Epithelial cell of esophagus (primary cell): ENCODE results near the gene IL13.

ENCODE experiments used
- DNase-seq: peaks from one replicate; pipeline ENCODE4 v3.0.0; 2010; ENCODE audit warnings: low read depth
- H3K4me3 ChIP-seq: 2 replicates; pipeline ENCODE4 v1.5.1; 2011; ENCODE audit warnings: mild to moderate bottlenecking, low read length, control low read depth
- TF ChIP-seq, protein P1 (sequence below): IDR thresholded peaks from 2 replicates; pipeline ENCODE4 v1.5.1; 2011; ENCODE audit warnings: low read depth, mild to moderate bottlenecking, low read length, control low read depth, inconsistent platforms; ENCODE audit not compliant: insufficient read depth; ENCODE audit errors: missing control alignments

IL13 gene

GRCh38 chr5:132644177-132644576 is 13.8 kb upstream of the IL13 start:
- DNase-seq = no peak
- H3K4me3 ChIP-seq = no peak overlapping the region
- TF ChIP-seq, protein P1, sequence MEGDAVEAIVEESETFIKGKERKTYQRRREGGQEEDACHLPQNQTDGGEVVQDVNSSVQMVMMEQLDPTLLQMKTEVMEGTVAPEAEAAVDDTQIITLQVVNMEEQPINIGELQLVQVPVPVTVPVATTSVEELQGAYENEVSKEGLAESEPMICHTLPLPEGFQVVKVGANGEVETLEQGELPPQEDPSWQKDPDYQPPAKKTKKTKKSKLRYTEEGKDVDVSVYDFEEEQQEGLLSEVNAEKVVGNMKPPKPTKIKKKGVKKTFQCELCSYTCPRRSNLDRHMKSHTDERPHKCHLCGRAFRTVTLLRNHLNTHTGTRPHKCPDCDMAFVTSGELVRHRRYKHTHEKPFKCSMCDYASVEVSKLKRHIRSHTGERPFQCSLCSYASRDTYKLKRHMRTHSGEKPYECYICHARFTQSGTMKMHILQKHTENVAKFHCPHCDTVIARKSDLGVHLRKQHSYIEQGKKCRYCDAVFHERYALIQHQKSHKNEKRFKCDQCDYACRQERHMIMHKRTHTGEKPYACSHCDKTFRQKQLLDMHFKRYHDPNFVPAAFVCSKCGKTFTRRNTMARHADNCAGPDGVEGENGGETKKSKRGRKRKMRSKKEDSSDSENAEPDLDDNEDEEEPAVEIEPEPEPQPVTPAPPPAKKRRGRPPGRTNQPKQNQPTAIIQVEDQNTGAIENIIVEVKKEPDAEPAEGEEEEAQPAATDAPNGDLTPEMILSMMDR = no peak

DNA sequence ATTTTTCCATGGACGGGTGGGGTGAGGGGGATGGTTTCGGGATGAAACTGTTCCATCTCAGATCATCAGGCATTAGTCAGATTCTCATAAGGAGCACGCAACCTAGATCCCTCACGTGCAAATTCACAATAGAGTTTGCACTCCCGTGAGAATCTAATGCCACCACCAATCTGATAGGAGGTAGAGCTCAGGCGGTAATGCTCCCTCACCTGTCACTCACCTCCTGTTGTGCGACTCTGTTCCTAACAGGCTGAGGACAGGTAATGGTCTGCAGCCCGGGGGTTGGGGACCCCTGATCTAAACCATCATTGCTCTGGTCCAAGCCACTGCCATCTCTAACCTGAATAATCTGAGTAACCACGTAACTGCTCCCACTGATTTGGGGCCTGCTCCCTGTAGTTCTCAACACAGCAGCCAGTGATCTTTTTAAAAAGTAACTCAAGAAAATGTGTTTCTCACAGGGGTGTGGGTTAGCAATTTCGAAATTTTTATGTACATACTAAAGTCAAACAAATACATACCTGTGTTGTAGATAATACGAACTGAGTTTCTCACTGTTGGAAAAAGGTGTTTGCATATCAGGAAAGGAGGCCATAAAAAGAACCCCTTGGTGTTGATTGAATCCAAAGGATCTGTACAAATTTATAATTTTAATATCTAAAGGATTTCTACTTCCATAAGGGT is 11.2 kb upstream of the IL13 start:
- TF ChIP-seq, protein P1 = no peak
- H3K4me3 ChIP-seq = no peak overlapping the region
- DNase-seq = no peak

DNA sequence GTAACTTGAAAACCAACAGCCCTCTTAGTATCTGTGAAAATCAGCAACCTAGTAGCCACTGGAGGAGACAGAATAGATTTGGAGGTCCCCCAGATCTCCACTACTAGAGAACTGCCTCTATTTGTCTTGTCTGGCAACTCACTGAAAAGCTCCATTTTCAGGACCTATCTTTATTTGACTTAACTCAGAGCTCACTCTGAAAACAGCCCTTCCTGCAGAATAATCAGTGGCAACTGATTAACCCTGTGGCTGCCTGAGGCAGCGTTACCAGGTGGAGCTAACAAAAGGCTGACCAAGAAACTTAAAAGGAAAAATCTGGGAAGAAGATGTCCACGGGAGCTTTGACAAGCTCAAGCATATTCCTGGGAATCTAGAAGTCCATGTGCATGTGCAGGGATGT is 10.5 kb upstream of the IL13 start:
- no peak for DNase-seq
- TF ChIP-seq, protein P1 = no peak
- H3K4me3 ChIP-seq = no peak overlapping the region

GRCh38 chr5:132648355-132648754 is 9.6 kb upstream of the IL13 start:
- no peak overlapping the region for H3K4me3 ChIP-seq
- no peak for DNase-seq
- TF ChIP-seq, protein P1 = no peak

DNA sequence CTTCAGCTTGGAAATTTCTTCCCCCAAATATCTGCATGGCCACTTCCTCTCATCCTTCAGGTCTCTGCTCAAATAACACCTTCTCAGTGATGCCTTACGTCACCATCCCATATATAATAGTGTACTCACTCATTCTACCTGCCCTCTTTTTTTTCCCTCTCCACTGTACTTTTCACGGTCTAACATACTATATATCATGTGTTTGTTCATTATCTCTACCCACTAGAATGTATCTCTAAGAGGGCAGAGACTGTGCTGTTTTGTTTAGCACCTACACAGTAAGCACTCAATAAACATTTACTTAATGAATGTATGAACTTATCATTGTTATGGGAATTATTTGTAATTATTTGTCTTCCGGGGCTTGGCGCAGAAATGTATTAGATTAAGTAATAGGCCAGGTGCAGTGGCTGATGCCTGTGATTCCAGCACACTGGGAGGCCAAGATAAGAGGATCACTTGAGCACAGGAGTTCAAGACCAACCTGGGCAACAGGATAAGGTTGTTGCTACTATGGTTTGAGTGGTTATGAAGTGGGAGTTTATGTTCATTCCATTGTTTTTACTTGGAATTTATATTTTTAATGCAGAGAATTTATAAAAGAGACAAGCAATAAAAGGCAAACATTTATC is 6.0 kb upstream of the IL13 start:
- no peak overlapping the region for H3K4me3 ChIP-seq
- TF ChIP-seq, protein P1 = no peak
- DNase-seq = no peak

GRCh38 chr5:132653716-132654115 is 4.3 kb upstream of the IL13 start:
- no peak for DNase-seq
- H3K4me3 ChIP-seq = no peak overlapping the region
- TF ChIP-seq, protein P1 = no peak
